Endothelial cell of umbilical vein (primary cell): ENCODE results near the gene COG4. TPM values are rescaled to one million over a fixed set of nuclear protein-coding genes. Genes with fewer than 3 reads are reported as not detected.

Experiments used
- BruUV-seq: library from RNA; stranded (reverse); fragments of 400-500 nt; replicated peaks from 2 replicates; lab custom pipeline; 2021; lab: Mats Ljungman, UMichigan
- CTCF ChIA-PET: fragments of 300-600, 350-600 bp; sonication (Branson Sonifier 250); formaldehyde crosslinking; loops from one replicate; lab custom pipeline; 2021; ENCODE audit warnings: antibody characterized with exemption, inconsistent platforms; lab: Charles Lee
- POLR2A ChIA-PET: fragments of 300-600, 350-600 bp; sonication (Branson Sonifier 250); formaldehyde crosslinking; loops from one replicate; lab custom pipeline; 2021; ENCODE audit warnings: antibody characterized with exemption, inconsistent platforms; lab: Charles Lee
- DNase-seq: peaks from one replicate; pipeline ENCODE4 v3.0.0-alpha.2; 2011; ENCODE audit warnings: low read depth, low spot score
- FAIRE-seq: peaks from 2 replicates; lab custom pipeline; 2011; peaks lifted over from hg19 to GRCh38; lab: Jason Lieb, UNC
- H2AFZ ChIP-seq: 2 replicates; pipeline ENCODE4 v1.6.0; 2012; ENCODE audit warnings: low read depth, low read length, control low read depth, inconsistent platforms
- H3K27ac ChIP-seq: 2 replicates; pipeline ENCODE4 v1.5.1; 2011; ENCODE audit warnings: low read depth, mild to moderate bottlenecking, control low read depth, low read length, moderate library complexity; ENCODE audit not compliant: insufficient read depth
- H3K27me3 ChIP-seq, 2 experiments: 2 replicates each; pipeline versions ENCODE4 v1.6.0 to v1.6.1; 2011; ENCODE audit warnings: low read length in 2 of 2, mixed read lengths in 1 of 2; ENCODE audit not compliant: control insufficient read depth in 2 of 2, insufficient read depth in 2 of 2
- H3K36me3 ChIP-seq, 2 experiments: 2 replicates in 1 of 2; 3 replicates in 1 of 2; pipeline ENCODE4 v1.5.1; 2011; ENCODE audit warnings: low read length in 2 of 2, mild to moderate bottlenecking in 1 of 2, moderate library complexity in 1 of 2; ENCODE audit not compliant: control insufficient read depth in 2 of 2, insufficient read depth in 2 of 2; ENCODE audit errors: extremely low read depth in 1 of 2
- H3K4me1 ChIP-seq: 3 replicates; pipeline ENCODE4 v1.5.1; 2011; ENCODE audit warnings: mild to moderate bottlenecking, low read length; ENCODE audit not compliant: control insufficient read depth, insufficient read depth; ENCODE audit errors: extremely low read depth
- H3K4me2 ChIP-seq: 2 replicates; pipeline ENCODE4 v1.6.1; 2011; ENCODE audit warnings: low read length, control low read depth, mixed read lengths; ENCODE audit not compliant: insufficient read depth
- H3K4me3 ChIP-seq, 3 experiments: fragments of 200-600 bp in 1 of 3; sonication (generic), shearing (Covaris generic) in 1 of 3; replicated peaks in 1 of 3; 2 replicates each; pipeline ENCODE4 v1.5.1; 2011 to 2016; ENCODE audit warnings: control low read depth in 3 of 3, low read length in 3 of 3, mild to moderate bottlenecking in 2 of 3, inconsistent platforms in 1 of 3, low read depth in 1 of 3, moderate library complexity in 1 of 3; ENCODE audit not compliant: insufficient read depth in 1 of 3
- H3K79me2 ChIP-seq: 2 replicates; pipeline ENCODE4 v1.6.0; 2012; ENCODE audit warnings: low read length, inconsistent platforms; ENCODE audit not compliant: control insufficient read depth, insufficient read depth
- H3K9ac ChIP-seq: replicated peaks from 2 replicates; pipeline ENCODE3; 2011; ENCODE audit warnings: low read length, control low read depth; ENCODE audit not compliant: insufficient read depth; ENCODE audit errors: extremely low read depth
- H3K9me1 ChIP-seq: replicated peaks from 3 replicates; pipeline ENCODE4 v1.6.0; 2011; ENCODE audit warnings: mild to moderate bottlenecking, low read length; ENCODE audit not compliant: control insufficient read depth, insufficient read depth; ENCODE audit errors: extremely low read depth
- H3K9me3 ChIP-seq: replicated peaks from 2 replicates; pipeline ENCODE4 v1.5.1; 2012; ENCODE audit warnings: low read length, inconsistent platforms; ENCODE audit not compliant: control insufficient read depth, insufficient read depth
- H4K20me1 ChIP-seq: replicated peaks from 2 replicates; pipeline ENCODE3; 2011; ENCODE audit warnings: mild to moderate bottlenecking, low read length; ENCODE audit not compliant: control insufficient read depth, insufficient read depth; ENCODE audit errors: extremely low read depth
- CTCF ChIP-seq, 2 donors: IDR thresholded peaks; 1 replicate in 1 of 2; 2 replicates in 1 of 2; pipeline ENCODE4 v1.5.1; 2011; ENCODE audit warnings: low read length in 2 of 2, mild to moderate bottlenecking in 2 of 2, moderate library complexity in 2 of 2, control low read depth in 1 of 2, inconsistent platforms in 1 of 2, low read depth in 1 of 2; ENCODE audit not compliant: insufficient read depth in 1 of 2; ENCODE audit errors: extremely low read depth in 1 of 2
- EZH2 ChIP-seq: IDR thresholded peaks from 2 replicates; pipeline ENCODE4 v1.6.1; 2012; ENCODE audit warnings: borderline replicate concordance, low read depth, mild to moderate bottlenecking, moderate library complexity, low read length, inconsistent platforms; ENCODE audit not compliant: severe bottlenecking
- GATA2 ChIP-seq: IDR thresholded peaks from 2 replicates; pipeline ENCODE4 v1.7.0; 2011; ENCODE audit warnings: low read depth, mild to moderate bottlenecking, moderate library complexity, mixed read lengths, low read length; ENCODE audit not compliant: insufficient read length, insufficient read depth
- JUN ChIP-seq: IDR thresholded peaks from 2 replicates; pipeline ENCODE4 v1.6.1; 2011; ENCODE audit warnings: borderline replicate concordance, low read depth; ENCODE audit not compliant: insufficient read length, insufficient read depth
- MAX ChIP-seq: IDR thresholded peaks from 2 replicates; pipeline ENCODE4 v1.6.1; 2011; ENCODE audit not compliant: insufficient read depth, insufficient read length
- MYC ChIP-seq: IDR thresholded peaks from one replicate; pipeline ENCODE4 v1.6.1; 2011; ENCODE audit warnings: mild to moderate bottlenecking, low read depth, low read length
- POLR2AphosphoS5 ChIP-seq: IDR thresholded peaks from 2 replicates; pipeline ENCODE4 v1.6.1; 2012; ENCODE audit warnings: low read depth, mild to moderate bottlenecking, control low read depth, low read length, moderate library complexity; ENCODE audit not compliant: insufficient read depth
- dilution Hi-C: fragments of 300-500 bp; cut with MboI; formaldehyde crosslinking; loops from one replicate; pipeline ENCODE4 v1.15.0; 2019; ENCODE audit warnings: low sequenced_read_pairs; ENCODE audit not compliant: extremely low pct_ligation_motif_present
- intact Hi-C: fragments of 100-400 bp; cut with micrococcal nuclease; formaldehyde crosslinking; loops from one replicate; pipeline ENCODE4 v1.10.0; 2022
- polyA plus RNA-seq, 4 experiments: library from polyadenylated mRNA; depleted of rRNA in 3 of 4; stranded (reverse) in 3 of 4; unstranded in 1 of 4; fragments of >200 nt; gene quantifications; 2 replicates each; pipeline versions ENCODE4 v1.2.1 to v1.2.3, GENCODE V29; 2011 to 2012; ENCODE audit warnings: missing spikeins in 1 of 4
- total RNA-seq: library from RNA; stranded (reverse); gene quantifications from 2 replicates; pipeline ENCODE4 v1.2.3, GENCODE V29; 2021

The COG4 gene
- total and polyA plus RNA-seq, 2 donors (not counting 3 experiments of a cell fraction or from before 2014, with no cell fraction given): 53.7 to 61.2 TPM

- no peak for FAIRE-seq
- TF ChIP-seq EZH2 (no peak), MYC (no peak), CTCF (IDR thresholded peaks at IDR 0.05; ENCODE audit: extremely low read depth in 1 of 2, insufficient read depth in 1 of 2, low read depth in 1 of 2, low read length in 2 of 2) (no peak), MAX (no peak), POLR2AphosphoS5 (no peak), JUN (no peak), GATA2 (no peak)
- BruUV-seq: no TSS peak
These were observed 57.2 kb downstream of the COG4 start for GRCh38 chr16:70465999-70466804.

More at GRCh38 chr16:70465999-70466804, 57.2 kb downstream of the COG4 start:
- Histone ChIP-seq H3K79me2 (no peaks in the 10 kb centered on the region), H4K20me1 (no peaks in the 10 kb centered on the region), H3K9ac (no peak overlapping the region), H3K36me3 (peaks cover 0 to 7% of the 10 kb centered on the region in 2 experiments), H2AFZ (no peak overlapping the region), H3K4me1 (no peaks in the 10 kb centered on the region), H3K4me3 (no peak overlapping the region), H3K9me1 (no peaks in the 10 kb centered on the region), H3K9me3 (no peaks in the 10 kb centered on the region), H3K27me3 (no peaks in the 10 kb centered on the region), H3K27ac (no peak overlapping the region), H3K4me2 (no peak overlapping the region)
- intact Hi-C loops (no loop called here), dilution Hi-C loops (no loop called here)
- CTCF ChIA-PET: no interaction called here
- no peak for DNase-seq
- POLR2A ChIA-PET: no interaction called here
